Kasumi-1 (cell line): Measurements from ENCODE around the gene UST.

Experiments used
- DNase-seq, 2 experiments: peaks; one replicate each; lab custom pipeline; 2025; lab: John Stamatoyannopoulos, UW

Gene UST, protein sequence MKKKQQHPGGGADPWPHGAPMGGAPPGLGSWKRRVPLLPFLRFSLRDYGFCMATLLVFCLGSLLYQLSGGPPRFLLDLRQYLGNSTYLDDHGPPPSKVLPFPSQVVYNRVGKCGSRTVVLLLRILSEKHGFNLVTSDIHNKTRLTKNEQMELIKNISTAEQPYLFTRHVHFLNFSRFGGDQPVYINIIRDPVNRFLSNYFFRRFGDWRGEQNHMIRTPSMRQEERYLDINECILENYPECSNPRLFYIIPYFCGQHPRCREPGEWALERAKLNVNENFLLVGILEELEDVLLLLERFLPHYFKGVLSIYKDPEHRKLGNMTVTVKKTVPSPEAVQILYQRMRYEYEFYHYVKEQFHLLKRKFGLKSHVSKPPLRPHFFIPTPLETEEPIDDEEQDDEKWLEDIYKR

DNA sequence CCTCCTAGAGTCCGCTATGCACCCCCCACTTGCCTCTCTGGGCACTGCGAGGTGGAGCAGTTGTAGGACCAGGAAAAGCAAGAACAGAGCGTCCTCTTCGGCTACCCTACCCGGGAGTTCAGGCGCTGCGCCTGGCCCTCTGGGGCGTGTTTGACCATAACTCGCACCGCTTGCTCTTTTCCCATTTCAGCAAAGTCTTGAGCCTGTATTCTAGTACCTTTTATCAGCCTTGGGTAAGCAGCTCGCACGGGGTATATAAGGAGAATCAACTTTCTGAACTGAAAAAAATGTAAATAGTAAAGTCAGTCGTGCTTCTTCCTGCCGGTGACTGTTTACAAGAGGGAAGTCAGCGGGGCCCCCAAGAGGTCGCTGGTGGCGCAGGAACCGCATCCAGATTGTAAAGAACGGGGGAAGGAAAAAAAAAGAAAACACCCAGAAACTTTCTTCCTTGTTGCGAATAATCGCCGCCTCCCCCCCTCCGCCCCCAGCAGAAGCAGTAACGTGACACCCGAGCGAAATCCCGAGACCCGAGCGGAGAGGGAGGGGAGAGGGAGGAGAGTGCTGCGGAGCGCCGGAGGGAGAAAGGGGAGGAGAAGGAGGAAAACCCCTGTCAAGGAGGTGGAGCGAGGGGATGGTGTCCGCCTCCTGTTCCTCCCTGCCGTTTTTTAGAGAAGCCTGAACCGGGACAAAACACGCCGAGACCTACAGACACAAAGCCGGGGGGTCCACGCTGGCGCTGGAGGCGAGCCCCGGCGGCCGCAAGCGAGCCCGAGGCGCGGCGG is at the start of gene UST:
TSS of gene UST (plus strand) at position 668 of the 782 bp plus-strand sequence. CDS start 401 bp downstream, outside the sequence.
- peak; percentile 89 to 90 for DNase-seq

DNA sequence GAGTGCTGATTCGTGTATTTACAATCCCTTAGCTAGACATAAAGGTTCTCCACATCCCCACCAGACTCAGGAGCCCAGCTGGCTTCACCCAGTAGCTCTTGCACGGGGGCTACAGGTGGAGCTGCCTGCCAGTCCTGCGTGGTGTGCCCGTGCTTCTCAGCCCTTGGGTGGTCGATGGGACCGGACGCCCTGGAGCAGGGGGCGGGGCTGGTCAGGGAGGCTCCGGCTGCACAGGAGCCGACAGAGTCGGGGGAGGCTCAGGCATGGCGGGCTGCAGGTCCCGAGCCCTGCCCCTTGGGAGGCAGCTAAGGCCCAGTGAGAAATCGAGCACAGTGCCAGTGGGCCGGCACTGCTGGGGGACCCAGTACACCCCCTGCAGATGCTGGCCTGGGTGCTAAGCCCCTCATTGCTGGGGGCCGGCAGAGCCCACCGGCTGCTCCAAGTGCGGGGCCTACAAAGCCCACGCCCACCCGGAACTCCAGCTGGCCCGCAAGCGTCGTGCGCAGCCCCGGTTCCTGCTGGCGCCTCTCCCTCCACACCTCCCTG is 48.9 kb upstream of the UST start:
- no peak for DNase-seq

- no peak for DNase-seq
These were observed 48.1 kb upstream of the UST start for GRCh38 chr6:148698671-148699180.

GRCh38 chr6:148700047-148700715 is 46.6 kb upstream of the UST start:
- no peak for DNase-seq

DNA sequence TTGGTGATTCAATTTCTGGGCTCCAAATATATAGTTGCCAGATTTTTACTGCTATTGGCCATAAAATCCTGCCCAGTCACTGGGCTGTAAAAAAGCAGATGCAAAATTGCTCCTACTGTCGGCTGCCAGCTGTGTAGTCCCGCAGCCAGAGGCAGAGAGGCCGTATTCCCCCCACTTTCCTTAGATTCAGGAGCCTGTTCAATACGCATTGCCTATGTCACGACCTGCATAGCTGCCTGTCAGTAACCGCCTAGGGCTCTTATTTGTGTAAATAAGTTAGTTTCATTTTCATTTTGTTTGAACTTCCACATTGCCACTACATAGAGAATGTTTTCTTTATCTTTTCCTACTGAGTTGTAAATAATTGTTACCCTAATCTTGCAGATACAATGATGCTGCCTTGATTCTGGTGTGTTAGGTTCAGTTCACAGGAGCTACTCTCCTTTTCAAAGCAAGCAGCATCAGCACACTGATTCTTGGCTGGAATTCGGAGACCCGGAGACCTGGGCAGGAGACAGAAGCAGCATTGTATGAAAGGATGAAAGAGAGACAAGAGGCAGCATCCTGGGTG is 46.0 kb upstream of the UST start:
- no peak for DNase-seq

GRCh38 chr6:148701375-148701774 is 45.5 kb upstream of the UST start:
- no peak for DNase-seq

DNA sequence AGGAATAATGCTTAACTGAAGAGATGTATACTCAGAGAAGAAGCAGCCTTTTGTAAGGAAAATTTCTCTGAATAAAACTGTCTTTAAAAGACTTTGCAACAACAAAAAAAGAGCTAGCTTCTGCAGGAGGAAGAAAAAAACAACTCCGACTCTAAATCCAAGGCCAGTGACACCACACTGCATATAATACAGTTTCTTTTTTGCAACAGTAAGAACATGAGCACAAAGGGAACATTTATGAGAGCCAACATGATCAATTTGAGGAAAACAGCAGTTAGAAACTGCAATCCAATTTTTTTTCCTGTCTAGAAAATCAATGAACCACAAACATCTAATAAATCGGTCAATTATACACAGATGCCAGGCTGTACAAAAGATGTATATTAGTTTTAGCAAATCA is 42.9 kb upstream of the UST start:
- no peak for DNase-seq

DNA sequence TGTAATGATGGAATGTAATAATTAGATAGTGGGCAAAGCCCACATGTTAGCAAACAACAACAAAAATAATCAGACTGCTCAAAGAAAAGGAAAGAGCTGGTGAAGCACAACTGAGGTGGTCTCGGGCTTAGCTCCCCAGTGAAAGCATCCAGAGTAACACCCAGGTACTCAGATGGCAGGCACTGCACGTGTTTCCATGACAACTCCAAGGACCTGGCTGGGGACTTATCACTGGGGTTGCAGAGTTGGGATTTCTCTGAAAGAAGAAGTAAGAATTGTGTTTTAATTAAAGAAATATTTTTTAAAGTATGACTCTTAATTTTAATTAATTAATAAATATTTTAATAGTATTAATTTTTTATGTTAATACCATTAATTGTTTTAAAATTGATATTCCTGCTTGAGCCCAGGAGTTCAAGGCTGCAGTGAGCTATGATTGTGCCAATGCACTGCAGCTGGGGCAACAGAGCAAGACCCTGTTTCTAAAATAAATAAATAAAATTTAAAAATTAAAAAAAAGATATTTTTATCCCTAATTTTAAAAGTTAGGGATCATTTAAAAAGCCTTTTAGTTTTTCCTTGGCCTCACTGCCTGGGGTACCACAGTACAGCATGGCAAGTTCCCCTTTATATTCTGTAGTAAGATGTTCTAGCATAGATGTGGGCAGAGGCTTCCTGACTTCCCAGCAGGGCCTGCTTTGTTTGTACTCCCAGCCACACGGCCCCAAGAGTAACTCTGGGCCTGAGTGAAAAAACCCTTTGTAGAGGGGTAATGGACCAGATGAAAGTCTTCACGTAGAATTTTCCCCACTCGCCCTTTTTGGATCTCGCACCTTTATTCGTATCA is 42.2 kb upstream of the UST start:
- peak; percentile 30 to 62 for DNase-seq

DNA sequence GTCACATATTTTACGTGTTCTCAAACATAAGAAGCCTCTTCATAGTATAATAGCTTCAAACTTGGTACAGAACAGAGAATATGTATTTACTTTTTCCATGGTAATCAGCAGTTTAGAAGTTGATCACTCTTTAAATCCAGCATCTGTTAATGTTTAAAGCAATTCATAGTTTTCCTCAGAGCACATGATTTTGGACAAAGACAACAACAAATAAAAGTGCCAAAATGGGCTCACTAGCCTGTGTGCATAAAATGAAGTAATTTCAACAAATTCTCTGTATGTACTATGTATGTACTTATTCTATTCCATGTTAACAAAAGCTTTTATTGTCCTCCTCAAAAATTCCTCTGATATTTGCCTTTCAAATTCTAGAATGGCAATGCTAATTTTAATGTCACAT is 38.1 kb upstream of the UST start:
- no peak for DNase-seq

- no peak for DNase-seq
These were observed 37.3 kb upstream of the UST start for GRCh38 chr6:148709577-148709976.

GRCh38 chr6:148711833-148712654 is 34.8 kb upstream of the UST start:
- no peak for DNase-seq

DNA sequence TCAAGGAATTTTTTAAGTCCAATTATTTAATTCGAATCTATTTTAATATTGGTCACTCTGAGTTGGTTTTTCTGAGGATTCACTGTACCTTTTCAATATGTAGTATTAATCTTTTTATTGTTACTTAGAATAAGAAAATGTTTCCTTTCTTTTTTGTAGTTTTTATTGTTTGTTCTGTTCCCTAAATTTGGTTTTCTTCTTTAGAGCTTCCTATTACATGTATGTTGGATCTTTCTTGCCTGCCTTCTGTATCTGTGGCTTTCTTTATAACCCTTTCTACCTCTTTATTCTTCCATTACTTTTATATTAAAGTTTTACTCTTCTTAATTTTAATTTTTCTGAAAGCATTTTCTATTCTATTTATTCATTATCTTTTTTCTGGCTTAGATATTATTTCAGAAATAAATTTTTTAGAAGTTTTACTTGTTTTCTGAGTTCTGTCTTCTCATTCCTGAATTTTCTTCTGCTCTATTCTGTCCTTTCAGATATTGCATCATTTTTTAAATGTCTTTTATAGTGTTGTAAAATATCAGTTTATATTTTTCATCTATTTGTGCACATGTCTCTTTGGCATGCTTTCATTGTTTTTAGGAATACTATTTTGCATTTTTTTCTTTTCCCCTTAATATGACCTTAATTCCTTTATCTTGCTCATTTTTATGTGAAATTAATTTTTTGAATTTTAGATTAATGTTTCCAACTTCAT is 33.6 kb upstream of the UST start:
- DNase-seq: no peak

DNA sequence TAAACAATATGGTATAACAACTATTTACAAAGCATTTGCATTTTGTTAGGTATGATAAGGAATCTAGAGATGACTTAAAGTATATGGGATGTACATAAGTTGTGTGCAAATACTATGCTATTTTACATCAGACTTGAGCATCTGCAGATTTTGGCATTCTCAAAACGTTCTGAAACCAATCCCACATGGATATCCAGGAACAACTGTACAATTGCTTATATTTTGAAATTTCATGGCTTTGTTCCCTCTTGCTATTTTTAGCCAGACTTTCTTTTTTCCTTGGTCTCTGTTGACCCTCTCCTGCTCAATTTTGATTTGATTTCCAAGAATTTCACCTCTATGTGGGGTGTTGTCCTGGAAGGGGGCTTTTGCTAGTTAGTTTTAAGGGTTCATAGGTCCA is 32.9 kb upstream of the UST start:
- DNase-seq: no peak

GRCh38 chr6:148716811-148717210 is 30.0 kb upstream of the UST start:
- DNase-seq: no peak

GRCh38 chr6:148720406-148720805 is 26.4 kb upstream of the UST start:
- DNase-seq: no peak

GRCh38 chr6:148720897-148721296 is 25.9 kb upstream of the UST start:
- DNase-seq: no peak

DNA sequence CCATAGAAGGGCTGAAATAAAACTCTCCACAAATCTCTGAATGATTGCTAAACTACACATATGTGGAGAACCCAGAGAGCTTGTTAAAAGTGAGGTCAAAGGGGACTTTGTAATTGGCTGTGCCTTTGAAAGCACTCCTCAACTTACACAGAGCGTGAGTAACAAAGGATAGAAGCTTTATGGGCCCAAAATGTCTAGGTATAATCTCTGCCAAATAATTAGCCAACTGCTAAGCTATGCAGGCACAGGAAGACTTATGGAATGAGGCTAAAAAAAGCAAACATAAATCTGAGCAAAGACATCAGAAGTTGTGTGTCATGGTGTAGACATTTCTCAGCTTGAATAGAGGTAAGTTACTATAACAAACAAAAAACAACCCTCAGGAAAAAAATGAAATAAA is 23.3 kb upstream of the UST start:
- no peak for DNase-seq

- DNase-seq: no peak
These were observed 22.4 kb upstream of the UST start for GRCh38 chr6:148724428-148724827.

GRCh38 chr6:148727104-148727503 is 19.7 kb upstream of the UST start:
- DNase-seq: no peak
